Smooth muscle cell (in vitro differentiated cells): ENCODE measurements around the gene NDC1. TPM values are rescaled to one million over a fixed set of nuclear protein-coding genes. Genes with fewer than 3 reads are reported as not detected.

Source experiments
- DNase-seq: peaks from one replicate; lab custom pipeline; 2025; ENCODE audit not compliant: unreplicated experiment; lab: John Stamatoyannopoulos, UW
- H2AFZ ChIP-seq: fragments of 200-600 bp; sonication (generic); 2 replicates; pipeline ENCODE4 v1.6.0; 2016; ENCODE audit warnings: antibody characterized with exemption, low read depth, mild to moderate bottlenecking
- H3F3A ChIP-seq: fragments of 200-600 bp; sonication (generic); 2 replicates; pipeline ENCODE4 v1.6.0; 2017; ENCODE audit warnings: antibody characterized with exemption, low read depth
- H3K27ac ChIP-seq: fragments of 200-600 bp; sonication (generic); 2 replicates; pipeline ENCODE4 v1.5.1; 2016; ENCODE audit warnings: low read depth, mild to moderate bottlenecking
- H3K27me3 ChIP-seq: fragments of 200-600 bp; sonication (generic); 2 replicates; pipeline ENCODE4 v1.6.1; 2016; ENCODE audit warnings: low read depth, mild to moderate bottlenecking
- H3K36me3 ChIP-seq: fragments of 200-600 bp; sonication (generic); 2 replicates; pipeline ENCODE4 v1.5.1; 2016; ENCODE audit warnings: low read depth
- H3K4me1 ChIP-seq: fragments of 200-600 bp; sonication (generic); 2 replicates; pipeline ENCODE4 v1.5.1; 2016; ENCODE audit warnings: low read depth
- H3K4me2 ChIP-seq: fragments of 200-600 bp; sonication (generic); 2 replicates; pipeline ENCODE4 v1.6.0; 2016; ENCODE audit warnings: mild to moderate bottlenecking
- H3K4me3 ChIP-seq: fragments of 200-600 bp; sonication (generic); 2 replicates; pipeline ENCODE4 v1.5.1; 2016; ENCODE audit warnings: mild to moderate bottlenecking
- H3K79me2 ChIP-seq: fragments of 200-600 bp; sonication (generic); 2 replicates; pipeline ENCODE4 v1.6.0; 2016; ENCODE audit warnings: low read depth, mild to moderate bottlenecking
- H3K9ac ChIP-seq: fragments of 200-600 bp; sonication (generic); 2 replicates; pipeline ENCODE4 v1.6.0; 2016; ENCODE audit warnings: low read depth
- H3K9me3 ChIP-seq: fragments of 200-600 bp; sonication (generic); replicated peaks from 2 replicates; pipeline ENCODE4 v1.5.1; 2016; ENCODE audit warnings: low read depth
- H4K20me1 ChIP-seq: fragments of 200-600 bp; sonication (generic); 2 replicates; pipeline ENCODE4 v1.6.0; 2016; ENCODE audit warnings: low read depth
- WGBS: methylation state at CpG from one replicate; pipeline ENCODE4 v1.1.7; 2016; ENCODE audit warnings: low lambda C conversion rate; 5-methylcytosine and 5-hydroxymethylcytosine counted together
- polyA plus RNA-seq: library from polyadenylated mRNA; unstranded; fragments of >200 nt; fragmentation: Nextera tagmentation; extraction: Ambion mirVana; gene quantifications from 2 replicates; pipeline ENCODE4 v1.2.1, GENCODE V29; 2016
- total RNA-seq: library from RNA; depleted of rRNA; stranded (reverse); fragments of >200 nt; gene quantifications from 2 replicates; pipeline ENCODE4 v1.2.3, GENCODE V29; 2014
- TF ChIP-seq, protein P1 (sequence below): fragments of 200-600 bp; sonication (generic); IDR thresholded peaks from 2 replicates; pipeline ENCODE4 v1.5.1; 2017; ENCODE audit warnings: borderline replicate concordance, mild to moderate bottlenecking, antibody characterized with exemption; ENCODE audit not compliant: insufficient read depth, poor library complexity, severe bottlenecking

The NDC1 gene
- total and polyA plus RNA-seq, 2 experiments from 2014 or later = 5.5 to 20.2 TPM

DNA sequence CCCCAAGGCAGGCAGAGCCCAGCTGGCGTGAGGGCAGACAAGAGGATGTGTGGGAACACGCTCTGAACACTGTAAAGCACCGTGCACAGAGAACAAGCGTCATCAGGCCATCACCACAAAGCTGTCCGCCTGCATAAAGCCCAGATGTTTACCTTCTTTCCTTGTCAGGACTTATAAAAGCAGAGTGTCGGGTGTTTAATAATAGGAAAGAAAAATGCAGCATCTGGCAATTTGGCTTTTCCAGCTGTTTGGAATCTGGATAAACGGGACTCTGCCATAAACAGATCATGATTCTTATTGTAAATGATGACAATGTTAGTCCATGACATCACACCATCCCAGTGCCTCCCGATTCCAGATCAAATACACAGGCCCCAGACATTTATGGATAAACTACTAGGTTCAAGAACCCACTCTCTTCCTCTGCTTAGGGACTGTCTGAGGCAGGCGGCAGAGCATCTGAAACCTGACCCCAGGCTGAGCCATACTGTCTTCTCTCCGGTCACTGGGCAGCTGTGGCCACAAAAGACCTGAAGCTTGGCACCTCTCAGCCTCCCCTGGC lies 103.4 kb downstream of the NDC1 start:
- 45% methylated on average over 10 of the region's 10 CpGs for WGBS
- DNase-seq = no peak
- peak overlapping the region; percentile 90 for H3K9ac ChIP-seq
- peaks cover 12% of the 10 kb centered on the region for H3K27me3 ChIP-seq
- no peaks in the 10 kb centered on the region for H4K20me1 ChIP-seq
- peaks cover 34% of the 10 kb centered on the region for H3K4me1 ChIP-seq
- peaks cover 20% of the 10 kb centered on the region for H3F3A ChIP-seq
- peak overlapping the region; percentile 54 for H3K4me2 ChIP-seq
- no peaks in the 10 kb centered on the region for H3K36me3 ChIP-seq
- TF ChIP-seq, protein P1, sequence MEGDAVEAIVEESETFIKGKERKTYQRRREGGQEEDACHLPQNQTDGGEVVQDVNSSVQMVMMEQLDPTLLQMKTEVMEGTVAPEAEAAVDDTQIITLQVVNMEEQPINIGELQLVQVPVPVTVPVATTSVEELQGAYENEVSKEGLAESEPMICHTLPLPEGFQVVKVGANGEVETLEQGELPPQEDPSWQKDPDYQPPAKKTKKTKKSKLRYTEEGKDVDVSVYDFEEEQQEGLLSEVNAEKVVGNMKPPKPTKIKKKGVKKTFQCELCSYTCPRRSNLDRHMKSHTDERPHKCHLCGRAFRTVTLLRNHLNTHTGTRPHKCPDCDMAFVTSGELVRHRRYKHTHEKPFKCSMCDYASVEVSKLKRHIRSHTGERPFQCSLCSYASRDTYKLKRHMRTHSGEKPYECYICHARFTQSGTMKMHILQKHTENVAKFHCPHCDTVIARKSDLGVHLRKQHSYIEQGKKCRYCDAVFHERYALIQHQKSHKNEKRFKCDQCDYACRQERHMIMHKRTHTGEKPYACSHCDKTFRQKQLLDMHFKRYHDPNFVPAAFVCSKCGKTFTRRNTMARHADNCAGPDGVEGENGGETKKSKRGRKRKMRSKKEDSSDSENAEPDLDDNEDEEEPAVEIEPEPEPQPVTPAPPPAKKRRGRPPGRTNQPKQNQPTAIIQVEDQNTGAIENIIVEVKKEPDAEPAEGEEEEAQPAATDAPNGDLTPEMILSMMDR = no peak
- H3K27ac ChIP-seq = peak overlapping the region; percentile 98
- no peaks in the 10 kb centered on the region for H3K9me3 ChIP-seq
- no peak overlapping the region for H3K4me3 ChIP-seq
- no peak overlapping the region for H2AFZ ChIP-seq
- H3K79me2 ChIP-seq = no peaks in the 10 kb centered on the region

DNA sequence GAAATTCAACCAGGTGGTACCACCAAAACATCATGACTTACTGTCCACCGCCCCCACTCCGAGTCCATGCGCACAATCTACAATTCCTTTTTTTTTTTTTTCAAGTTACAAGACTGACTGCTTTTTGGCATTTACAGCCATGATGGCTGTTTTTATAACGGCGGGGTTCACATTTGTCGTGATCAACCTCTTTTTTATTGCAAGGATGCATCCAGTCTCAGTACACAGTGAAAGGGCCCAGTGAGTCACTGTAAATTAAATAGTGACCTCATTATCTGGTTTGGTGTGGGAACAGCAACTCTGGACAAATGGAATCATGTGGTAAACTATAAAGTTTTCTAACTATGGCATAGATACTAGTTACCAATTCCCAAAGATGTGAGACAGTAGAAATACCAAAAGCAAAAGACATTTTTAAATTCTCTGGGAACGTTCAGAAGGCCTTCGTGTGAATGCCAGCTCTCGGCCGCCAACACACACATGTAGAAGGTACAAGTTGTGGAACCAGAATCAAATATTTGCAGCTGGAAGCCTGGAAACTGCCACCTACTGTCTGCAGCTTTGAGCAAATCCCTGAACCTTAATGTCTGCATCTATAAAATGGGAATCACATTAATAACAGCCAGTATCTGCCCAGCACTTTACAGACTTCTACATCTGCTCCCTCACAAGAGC lies 104.0 kb downstream of the NDC1 start:
- Histone ChIP-seq H2AFZ (no peak overlapping the region), H3F3A (peaks cover 20% of the 10 kb centered on the region), H3K27me3 (peaks cover 12% of the 10 kb centered on the region), H3K27ac (peak overlapping the region; percentile 98), H3K4me3 (no peak overlapping the region), H3K9me3 (no peaks in the 10 kb centered on the region), H3K4me2 (peak overlapping the region; percentile 71), H3K4me1 (peaks cover 36% of the 10 kb centered on the region), H3K79me2 (no peaks in the 10 kb centered on the region), H4K20me1 (no peaks in the 10 kb centered on the region), H3K36me3 (no peaks in the 10 kb centered on the region), H3K9ac (peak overlapping the region; percentile 90)
- no peak for DNase-seq
- 80% methylated on average over 10 of the region's 10 CpGs for WGBS
- TF ChIP-seq, protein P1 = no peak

DNA sequence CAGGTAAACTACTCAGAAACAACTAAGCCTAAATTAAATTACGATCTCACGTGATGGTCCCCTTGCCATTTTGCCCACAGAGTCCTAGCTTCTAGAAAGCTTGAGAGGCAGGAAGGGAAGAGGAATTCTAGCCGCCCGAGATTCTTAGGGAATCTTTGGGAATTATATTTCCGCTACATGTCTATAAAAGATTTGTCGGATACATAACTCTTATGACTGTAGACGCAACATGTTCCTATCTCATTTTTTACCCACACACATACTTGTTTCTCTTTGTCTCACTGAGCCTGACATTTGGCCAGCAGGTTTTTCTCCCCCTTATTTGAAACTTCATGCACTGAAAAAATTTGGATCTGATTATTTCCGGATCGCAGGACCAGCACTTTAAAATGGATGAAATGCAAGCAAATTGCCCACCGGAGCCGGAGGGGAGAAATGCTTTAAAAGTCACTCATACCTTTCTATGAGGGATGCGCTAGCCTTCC lies 104.6 kb downstream of the NDC1 start:
- Histone ChIP-seq H3K4me3 (no peak overlapping the region), H2AFZ (no peak overlapping the region), H4K20me1 (no peaks in the 10 kb centered on the region), H3K79me2 (no peaks in the 10 kb centered on the region), H3K27ac (peak overlapping the region; percentile 98), H3K4me1 (peaks cover 34% of the 10 kb centered on the region), H3K27me3 (peaks cover 12% of the 10 kb centered on the region), H3K9ac (peak overlapping the region; percentile 89), H3F3A (peaks cover 20% of the 10 kb centered on the region), H3K36me3 (no peaks in the 10 kb centered on the region), H3K4me2 (peak overlapping the region; percentile 71), H3K9me3 (no peaks in the 10 kb centered on the region)
- no peak for DNase-seq
- TF ChIP-seq, protein P1 = no peak
- 88% methylated on average over 12 of the region's 12 CpGs for WGBS

- Histone ChIP-seq H3K27me3 (peaks cover 9% of the 10 kb centered on the region), H3K79me2 (no peaks in the 10 kb centered on the region), H3K36me3 (no peaks in the 10 kb centered on the region), H4K20me1 (no peaks in the 10 kb centered on the region), H3K9ac (peak overlapping the region; percentile 89), H2AFZ (no peak overlapping the region), H3F3A (peaks cover 20% of the 10 kb centered on the region), H3K4me3 (peak overlapping the region; percentile 17), H3K9me3 (no peaks in the 10 kb centered on the region), H3K4me1 (peaks cover 31% of the 10 kb centered on the region), H3K27ac (peak overlapping the region; percentile 98), H3K4me2 (peak overlapping the region; percentile 71)
- WGBS = 27% methylated on average over 6 of the region's 6 CpGs
- TF ChIP-seq, protein P1 = no peak
- no peak for DNase-seq
Observed at GRCh38 chr1:53732912-53733317, 105.2 kb downstream of the NDC1 start.
